OCI-M2 (cell line): ENCODE data around the gene CIDEA.
A peak's percentile ranks its signal among the peaks of the same experiment; 100 is the strongest.

ENCODE experiments used
- DNase-seq: peaks from one replicate; lab custom pipeline; 2025; ENCODE audit not compliant: unreplicated experiment; lab: John Stamatoyannopoulos, UW

Gene CIDEA

DNA sequence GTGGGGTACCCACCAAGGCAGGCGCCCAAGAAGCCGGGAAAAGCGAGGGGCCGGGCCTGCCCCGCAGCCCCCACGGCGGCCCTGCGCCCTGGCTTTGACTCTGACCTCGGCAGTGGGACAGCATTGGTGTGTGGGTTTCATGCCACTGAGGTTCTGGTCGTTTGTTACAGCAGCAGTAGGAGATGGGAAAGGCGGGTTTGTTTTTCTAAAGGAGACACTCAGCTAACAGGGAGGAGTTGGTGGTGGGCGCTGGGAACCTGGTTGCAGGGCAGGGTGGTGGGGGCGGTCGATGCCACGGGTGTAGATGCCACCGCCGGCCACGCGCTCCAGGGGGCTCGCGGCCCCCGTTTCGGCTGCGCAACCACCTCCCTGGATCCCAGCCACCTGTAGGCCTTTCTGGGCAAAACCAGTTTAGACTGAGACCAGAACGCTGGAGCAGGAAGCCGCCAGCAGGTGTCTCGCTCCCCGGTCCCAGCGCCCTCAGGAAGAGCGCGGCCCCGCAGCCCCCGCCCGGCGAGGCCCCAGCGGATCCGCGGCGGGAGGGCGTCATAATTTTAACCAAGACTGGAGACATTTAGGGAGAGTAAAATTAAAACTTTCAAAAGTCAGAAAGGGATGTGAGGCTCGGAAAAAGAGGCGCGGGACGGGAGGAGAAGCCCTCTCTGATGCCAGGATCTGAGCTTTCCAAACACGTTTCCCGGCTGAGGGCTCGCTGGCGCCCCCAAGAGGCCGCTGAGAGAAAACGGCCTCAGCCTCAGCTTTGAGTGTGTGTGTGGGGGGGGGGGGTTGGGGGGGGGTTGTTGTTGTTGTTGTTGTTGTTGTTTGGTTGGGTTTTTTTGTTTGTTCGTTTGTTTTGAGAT lies 17.4 kb downstream of the CIDEA start:
- peak; percentile 11 for DNase-seq

DNA sequence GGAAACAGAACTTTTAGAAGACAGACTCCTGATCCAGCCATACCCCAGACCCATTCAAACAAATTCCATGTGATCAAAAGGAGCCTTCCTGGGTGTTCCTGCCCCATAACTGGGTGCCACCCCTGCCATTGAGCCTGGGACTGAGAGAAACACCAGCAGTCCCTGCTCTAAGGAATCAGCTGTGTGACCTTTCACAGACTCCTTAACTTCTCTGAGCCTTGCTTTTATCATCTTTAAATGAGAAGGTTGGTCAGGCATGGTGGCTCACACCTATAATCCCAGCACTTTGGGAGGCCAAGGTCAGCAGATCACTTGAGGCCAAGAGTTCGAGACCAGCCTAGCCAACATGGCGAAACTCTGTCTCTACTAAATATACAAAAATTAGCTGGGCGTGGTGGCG lies 20.6 kb downstream of the CIDEA start:
- no peak for DNase-seq

DNA sequence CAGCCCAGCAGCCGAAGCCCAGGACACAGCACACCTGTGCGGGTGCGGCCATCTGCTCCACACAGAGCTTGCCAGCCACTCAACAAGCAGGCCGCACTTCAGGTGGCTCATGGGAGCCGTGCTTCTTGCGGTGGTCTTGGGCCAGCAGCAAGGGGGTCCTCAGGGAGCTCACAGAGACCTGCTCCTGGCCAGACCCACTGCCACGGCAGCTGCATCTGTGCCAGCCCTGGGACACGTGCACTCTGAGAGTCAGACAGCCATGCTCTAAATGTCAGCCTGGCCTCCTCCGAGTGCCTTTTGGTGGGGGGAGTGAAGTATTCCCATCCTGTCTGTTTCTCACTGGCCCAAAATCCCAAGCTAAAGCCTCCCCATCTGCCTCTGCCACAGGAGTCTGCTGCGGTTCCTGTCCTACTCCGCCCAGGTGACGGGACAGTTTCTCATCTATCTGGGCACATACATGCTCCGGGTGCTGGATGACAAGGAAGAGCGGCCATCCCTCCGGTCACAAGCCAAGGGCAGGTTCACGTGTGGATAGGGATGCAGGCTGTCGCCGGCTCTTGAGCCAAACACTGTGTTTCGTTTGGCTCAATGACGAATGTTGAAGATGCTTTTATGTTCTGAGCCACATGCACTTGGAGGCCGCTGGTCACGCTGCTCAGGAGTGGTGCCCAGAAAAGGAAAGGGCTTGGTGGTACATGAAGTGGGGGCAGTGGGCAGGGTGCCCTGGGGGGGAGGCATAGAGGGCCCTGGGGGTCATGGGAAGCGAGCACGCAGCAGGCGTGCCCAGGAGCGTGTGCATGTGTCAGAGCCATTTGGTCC lies 22.8 kb downstream of the CIDEA start:
- no peak for DNase-seq

DNA sequence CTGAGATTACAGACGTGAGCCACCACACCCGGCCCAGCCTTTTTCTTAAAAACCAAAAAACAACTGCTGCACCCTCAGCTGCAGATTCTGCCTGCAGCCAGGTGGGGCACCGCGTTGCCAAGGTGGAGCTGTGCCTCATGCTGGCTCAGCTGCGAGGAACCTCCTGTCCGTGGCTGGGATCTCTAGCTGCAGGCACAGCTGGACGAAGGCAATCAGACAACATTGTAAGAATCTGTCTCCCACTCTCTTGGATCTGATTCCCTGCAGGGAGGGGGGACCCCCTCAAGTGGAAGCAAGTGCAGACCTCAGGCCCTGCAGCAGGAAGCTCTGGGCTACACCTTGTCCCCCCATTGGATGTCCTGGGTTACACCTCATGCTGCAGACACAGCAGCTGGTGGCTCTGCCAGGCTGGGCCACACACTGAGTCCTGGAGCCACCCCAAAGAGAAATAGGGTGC lies 24.1 kb downstream of the CIDEA start:
- DNase-seq, result no peak

DNA sequence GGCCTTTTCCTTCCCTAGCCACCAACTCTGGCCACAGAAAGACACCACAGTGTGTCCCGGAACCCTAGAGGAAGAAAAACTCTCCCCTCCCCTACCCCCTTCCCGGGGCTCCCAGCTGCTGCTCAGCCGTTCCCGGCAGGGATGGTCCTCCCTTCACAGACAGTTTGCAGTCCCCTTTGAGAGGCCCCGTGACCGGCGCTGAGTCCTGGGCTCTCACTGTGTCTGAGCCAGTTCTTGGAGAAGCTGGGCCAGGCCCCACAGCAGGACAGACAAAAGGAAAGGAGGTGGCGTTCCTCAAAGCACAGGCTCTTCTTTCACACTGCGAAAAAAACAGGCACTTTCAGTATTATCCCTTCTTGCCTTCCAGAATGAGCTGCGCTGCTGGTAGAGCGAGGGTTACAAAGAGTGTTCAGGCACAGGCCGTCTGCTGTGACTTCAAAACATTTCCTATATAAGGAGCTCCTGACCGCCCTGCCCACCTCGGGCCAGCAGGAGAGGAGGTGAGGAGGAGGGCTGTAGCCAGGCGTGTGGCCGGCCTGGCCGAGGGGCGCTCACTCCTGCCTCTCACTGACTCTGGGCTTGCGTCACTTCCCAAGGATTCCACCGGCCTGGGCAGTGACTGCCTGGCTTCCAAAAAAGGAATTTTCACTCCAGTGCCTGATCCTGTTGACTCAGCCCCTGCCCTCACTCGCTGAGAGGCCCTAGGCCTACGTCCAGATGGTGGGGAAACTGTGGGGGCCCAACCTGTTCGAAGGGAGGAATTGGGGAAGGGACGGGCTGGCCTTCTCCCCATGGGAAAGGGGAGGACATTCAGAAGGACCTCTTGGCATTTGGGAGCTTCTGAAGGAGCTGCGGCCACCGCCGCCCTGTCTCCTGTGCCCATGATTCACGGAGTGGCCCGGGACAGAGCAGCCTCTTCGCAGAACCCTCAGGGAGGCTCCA lies 24.9 kb downstream of the CIDEA start:
- no peak for DNase-seq

DNA sequence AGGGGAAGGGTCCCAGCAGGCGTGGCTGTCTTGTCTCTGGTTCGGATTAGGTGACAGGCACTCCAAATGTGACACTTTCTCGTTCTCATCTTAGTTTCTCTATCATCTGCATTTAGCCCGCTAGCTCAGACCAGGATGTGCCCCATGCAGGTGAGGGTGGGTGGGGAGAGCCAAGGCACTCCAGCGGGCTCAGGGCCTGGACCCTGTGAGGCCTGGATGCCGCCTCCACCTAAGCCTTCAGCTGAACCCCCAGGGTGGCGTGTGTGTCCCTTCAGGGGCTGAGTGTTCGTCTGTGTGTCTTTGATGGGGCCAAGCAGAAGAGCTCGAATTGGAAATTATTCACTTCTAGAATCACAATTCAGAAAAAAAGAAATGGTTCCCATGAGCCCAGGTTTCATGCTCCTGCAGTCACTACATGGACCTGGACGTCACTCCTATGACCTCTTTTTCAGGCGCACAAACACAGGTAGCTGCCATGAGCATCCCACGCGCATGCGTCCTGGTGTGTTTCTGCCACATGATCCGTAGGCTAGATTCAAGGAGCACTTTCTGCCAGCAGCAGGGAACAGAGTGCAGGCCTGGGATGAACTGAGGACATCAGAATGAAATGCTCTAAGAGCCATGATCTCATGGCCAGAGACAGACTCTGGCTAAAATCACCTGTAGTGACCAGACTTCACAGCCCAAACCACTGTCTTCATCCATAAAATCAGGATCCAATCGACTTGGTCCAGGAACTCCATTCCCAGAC lies 25.8 kb downstream of the CIDEA start:
- no peak for DNase-seq

DNA sequence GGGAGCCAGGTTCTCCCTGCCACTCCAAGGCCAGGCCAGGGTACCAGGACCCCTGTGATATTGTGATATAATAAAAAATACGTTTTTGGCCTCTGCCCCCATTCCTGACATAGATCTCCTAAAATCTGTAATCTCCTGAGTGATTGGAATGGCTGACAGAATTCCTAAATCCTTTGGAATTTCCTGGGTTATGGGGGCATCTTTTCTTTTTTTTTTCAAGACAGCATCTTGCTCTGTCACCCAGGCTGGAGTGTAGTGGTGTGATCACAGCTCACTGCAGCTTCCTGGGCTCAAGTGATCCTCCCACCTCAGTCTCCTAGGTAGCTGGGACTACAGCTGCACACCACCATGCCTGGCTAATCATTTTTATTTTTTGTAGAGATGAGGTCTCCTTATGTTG lies 27.7 kb downstream of the CIDEA start:
- DNase-seq, result no peak

DNA sequence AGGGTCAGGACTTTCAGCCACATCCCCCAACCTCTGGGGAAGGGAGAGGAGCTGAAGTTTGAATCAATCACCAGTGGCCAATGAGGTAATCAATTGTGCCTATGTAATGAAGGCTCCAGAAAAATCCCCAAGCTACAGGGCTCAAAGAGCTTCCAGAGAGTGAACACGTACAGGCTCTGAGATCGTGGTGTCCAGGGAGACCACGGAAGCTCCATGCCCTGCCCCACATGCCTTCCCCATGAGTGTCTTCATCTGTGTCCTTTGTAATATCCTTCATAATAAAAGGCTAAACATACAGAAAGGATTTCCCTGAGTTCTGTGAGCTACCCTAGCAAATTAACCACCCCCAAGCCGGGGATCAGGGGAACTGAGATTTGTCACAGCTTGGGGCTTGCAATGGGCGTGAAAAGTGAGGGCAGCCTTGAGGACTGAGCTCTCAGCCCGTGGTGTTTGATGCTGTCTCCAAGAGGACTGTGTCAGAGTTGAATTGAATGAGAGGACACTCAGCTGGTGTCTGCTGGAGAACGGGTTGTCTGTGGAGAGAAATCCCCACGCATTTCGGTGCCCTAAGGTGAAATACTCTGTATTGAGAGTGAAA lies 28.4 kb downstream of the CIDEA start:
- DNase-seq, result no peak

DNA sequence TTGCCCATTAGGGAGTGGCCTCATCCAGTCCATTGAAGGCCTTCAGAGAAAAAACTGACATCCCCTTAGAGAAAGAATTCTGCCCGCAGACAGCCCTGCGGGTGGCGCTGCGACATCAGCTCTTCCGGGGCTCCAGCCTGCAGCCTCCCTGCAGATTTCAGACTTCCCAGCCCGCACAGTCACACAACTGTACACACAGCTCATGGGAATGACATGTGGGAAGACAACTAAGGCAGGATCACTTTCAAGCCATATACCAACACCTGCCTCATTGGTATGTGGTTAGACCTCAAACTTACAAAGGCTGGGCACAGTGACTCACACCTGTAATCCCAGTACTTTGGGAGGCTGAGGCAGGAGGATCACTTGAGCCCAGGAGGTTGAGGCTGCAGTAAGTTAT lies 29.1 kb downstream of the CIDEA start:
- DNase-seq, result no peak

DNA sequence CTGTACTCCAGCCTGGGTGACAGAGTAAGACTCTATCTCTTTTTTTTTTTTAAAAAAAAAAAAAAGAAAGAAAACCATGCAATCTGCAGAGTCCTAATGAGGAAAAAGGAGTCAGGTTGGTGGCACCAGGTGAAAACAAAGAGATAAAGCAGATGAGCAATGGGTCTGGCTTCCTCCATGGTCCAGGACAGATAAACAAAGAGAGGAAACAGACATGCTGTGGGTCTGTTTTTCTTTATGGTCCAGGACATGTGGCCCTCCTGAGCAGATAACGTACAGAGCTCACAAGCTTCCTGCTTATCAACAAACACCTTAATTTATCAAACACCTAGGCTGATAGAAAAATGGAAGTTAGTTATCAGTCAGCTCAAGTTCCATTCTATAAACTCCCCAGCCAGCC lies 29.5 kb downstream of the CIDEA start:
- DNase-seq, result no peak

DNA sequence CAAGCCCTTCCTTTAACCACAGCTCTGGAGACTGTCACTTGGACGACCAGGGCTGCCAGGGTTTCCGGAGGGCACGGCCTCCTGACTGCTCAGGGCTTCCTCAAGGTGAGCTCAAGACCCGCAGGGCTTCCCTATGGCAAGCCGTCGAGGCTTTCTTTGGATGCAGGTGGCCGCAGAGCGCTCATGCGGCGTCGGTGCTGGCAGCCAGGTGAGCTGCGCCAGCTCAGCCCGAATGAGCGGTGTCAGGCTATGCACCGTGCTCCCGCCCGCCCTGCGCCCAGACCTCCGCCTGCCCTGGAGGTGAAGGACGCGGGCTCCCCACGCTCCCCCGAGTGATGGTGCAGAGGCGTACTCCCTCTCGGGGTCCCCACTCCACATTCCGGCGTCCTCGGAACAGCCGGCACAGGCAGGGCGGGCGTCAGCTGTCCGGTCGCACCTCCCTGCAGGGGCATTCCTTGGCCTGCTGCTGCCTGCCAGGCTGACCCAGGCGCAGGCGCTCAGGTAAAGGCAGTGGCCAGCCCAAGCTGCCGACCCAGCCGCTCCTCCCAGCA lies 33.0 kb downstream of the CIDEA start:
- DNase-seq, result no peak

DNA sequence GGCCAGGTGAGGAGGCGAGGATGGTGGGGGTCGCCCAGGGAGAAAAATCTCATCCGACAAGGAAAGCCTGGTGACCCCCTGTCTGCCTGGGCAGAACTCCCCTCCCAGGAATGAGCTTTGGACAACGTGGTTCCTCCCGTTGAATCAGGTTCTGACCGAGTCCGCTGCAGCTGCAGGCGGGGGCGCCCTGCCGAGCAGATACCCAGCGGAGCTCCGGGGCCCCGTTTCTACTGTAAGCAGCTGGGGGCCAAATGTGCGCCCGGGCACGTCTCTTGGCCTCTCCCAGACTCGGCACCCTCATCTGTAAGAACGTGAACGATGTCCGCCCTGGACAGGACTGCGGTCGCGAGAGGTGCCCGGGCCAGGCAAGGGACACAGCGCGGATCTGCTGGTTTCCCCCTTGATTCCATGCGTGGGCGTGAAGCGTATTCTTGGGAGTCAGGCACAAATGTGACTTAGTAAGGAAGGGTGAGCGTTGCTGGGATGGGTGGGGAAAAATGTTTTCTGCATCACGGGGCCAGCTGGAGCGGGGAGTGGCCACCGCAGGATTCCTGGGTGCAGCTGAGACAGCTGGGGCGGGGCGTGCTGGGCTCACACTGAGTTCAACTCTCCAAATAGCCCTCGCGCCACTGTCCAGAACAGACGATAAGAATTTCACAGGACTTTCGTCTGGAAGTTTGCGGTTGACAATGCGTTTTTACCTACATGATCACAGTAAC lies 33.7 kb downstream of the CIDEA start:
- DNase-seq, result no peak

DNA sequence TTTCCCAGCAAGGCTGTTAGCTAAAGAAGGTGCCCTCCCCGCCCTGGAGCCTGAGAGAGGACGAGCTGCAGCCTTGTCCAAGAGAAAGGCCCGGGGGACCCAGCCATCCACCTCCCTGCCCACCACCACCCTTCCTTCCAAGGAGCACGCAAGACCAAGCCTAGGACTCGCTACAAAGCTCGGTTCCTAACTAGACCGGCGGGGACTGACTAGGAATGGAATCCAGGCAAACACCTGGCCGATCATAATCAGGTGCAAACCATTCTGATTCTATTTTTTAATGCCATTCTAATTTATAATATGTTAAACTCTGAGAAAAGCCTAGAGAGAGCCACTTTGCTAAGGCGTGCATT lies 34.2 kb downstream of the CIDEA start:
- DNase-seq, result no peak

DNA sequence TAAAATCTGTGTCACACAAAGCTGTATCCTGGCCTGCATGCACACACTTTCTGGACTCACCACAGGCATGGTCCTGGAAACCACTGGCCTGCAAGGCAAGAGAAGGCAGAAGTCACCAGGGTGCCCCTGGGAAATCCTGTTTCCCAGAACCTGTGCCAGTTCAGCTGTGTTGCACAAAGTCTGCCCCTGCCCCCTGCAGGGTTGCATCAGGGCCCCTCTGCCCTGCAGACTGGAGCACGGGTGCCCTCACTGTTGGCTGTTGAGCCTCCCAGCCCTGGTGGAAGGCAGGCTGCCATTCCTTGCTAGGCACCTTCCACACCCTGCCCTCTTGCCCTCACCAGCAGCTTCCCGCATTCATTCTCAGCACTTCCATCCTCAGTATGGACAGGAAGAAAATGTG lies 35.9 kb downstream of the CIDEA start:
- no peak for DNase-seq

DNA sequence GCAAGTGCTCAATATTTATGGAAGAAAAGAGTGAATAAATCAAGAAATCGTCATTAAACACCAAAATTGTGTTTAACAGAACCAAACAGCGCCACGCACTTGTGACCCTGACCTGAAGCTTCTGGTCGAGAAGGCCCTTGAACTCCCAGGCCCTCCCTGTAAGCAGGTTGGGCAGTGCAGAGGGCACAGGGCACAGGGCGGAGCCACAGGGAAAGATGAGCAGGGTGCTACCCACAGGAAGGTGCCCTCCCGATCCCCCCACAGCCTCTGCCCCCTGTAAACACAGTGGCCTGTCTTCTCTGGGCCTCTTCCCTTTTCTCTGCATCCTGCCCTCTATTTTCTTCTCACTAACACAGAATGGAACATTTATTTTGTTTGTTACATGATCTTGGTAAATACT lies 37.0 kb downstream of the CIDEA start:
- DNase-seq, result no peak

DNA sequence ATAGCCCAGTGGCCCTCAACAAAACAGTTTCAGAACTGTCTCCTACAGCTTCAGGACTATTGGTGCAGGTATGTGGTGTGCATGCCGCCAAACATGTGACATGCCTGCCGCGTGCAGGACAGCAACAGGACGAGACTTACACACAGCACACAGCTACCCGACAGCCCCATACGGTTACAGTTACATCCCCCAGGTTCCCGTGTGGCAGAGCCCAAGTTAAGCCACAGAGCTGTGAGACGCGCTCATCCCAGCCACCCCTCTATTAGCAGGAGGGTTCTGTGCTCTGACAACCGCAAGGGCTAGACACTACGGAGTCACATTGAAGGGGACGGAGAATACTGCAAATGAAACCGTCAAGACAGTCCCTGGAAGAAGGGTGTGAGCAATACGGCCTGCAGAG lies 37.5 kb downstream of the CIDEA start:
- DNase-seq, result no peak

DNA sequence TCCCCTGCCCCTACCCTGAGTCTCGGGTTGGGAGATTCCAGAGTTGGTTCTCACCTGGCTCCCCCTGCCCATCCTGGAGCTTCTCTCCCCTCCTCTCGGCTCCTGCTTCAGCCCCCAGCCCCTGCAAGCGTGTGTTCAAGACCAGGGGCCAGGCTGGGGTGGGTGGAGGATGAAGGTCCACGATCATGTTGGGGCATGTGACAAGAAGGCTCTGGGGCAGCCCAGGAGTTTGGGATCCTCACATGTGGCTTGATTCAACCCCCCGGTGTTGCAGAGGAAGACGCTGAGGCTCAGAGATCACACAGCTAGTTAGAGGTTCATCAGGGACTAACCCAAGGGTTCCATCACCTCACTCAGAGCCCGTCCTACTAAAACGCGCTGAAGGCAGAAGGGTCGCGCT lies 39.7 kb downstream of the CIDEA start:
- DNase-seq, result no peak

DNA sequence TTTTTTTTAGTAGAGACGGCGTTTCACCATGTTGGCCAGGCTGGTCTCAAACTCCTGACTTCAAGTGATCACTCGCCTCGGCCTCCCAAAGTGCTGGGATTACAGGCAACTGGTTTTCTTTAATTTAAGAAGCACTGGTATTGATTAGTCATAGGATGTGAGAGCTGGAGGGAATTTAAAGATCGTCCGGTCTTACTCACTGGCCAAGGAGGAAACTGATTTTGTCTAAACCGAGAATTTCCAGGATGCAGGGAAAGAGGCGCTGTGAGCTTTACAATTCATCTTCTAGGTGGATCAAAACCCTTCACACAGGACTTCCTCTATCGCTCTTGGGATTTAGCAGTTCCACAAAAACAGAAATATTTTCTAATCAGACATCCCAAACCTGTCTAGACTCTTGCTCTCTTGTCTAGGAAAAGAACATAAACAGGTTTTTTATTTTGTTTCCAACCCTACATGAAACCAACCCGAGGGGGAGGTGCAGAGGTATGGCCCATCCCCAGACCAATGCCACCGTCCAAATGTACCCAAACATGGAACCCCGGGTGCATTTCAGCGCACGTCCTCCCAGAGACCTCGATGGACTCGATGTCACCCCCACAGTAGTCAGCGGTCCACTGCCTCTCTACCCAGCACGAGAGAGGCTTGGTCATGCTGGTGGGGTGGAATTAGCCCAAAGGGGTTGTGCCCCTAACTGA lies 41.4 kb downstream of the CIDEA start:
- no peak for DNase-seq

DNA sequence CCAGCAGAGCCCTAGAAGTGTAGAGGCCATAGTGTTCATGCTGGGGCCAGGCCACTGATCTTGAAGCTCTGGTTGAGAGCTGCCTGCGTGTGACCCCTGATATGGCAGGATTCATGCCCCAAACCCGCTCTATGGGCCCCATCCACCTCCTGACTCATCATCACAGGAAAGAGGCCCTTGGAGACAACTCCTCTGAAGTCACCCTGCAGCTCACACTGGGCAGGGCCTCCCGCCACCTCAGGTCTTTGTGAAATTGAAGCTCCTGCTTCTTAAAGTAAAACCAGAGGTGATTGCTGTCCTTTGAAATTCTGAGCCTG lies 41.9 kb downstream of the CIDEA start:
- no peak for DNase-seq
